ENCODE measurements around the gene PIEZO2.

GRCh38 chr18:11091746-11092145 lies 57.6 kb downstream of the PIEZO2 start:
- TF ChIP-seq POLR2A (IDR thresholded peaks at IDR 0.05) (no peak), CTCF (IDR thresholded peaks at IDR 0.05) (no peak), EP300 (IDR thresholded peaks at IDR 0.05) (no peak)

Data from ovary (tissue), 3 donors.